Measurements from ENCODE around the gene STK38. TPM values are rescaled to one million over a fixed set of nuclear protein-coding genes. Genes with fewer than 3 reads are reported as not detected.

STK38 gene
- total and polyA plus RNA-seq, 4 donors: 23.4 to 47.0 (median 30.4) TPM

GRCh38 chr6:36533321-36533720, 14.0 kb downstream of the STK38 start:
- H3K4me3 ChIP-seq (ENCODE audit: low read depth, low read length): no peak overlapping the region
- no CpG with 5 or more reads among the region's 1 CpG for WGBS (ENCODE audit: insufficient coverage)
- no peak overlapping the region for H3K27ac ChIP-seq (ENCODE audit: low read depth, low read length)
- no peak for DNase-seq (ENCODE audit: low read depth in 4 of 6, low spot score in 6 of 6)
- H3K36me3 ChIP-seq (ENCODE audit: control insufficient read depth, insufficient read depth, low read length): peaks cover 14% of the 10 kb centered on the region
- H3K9me3 ChIP-seq (ENCODE audit: control insufficient read depth, insufficient read depth, low read length): no peaks in the 10 kb centered on the region
- no peaks in the 10 kb centered on the region for H3K4me1 ChIP-seq (ENCODE audit: control insufficient read depth, insufficient read depth, low read length)
- H3K27me3 ChIP-seq (ENCODE audit: control insufficient read depth, insufficient read depth, low read length): no peaks in the 10 kb centered on the region

DNA sequence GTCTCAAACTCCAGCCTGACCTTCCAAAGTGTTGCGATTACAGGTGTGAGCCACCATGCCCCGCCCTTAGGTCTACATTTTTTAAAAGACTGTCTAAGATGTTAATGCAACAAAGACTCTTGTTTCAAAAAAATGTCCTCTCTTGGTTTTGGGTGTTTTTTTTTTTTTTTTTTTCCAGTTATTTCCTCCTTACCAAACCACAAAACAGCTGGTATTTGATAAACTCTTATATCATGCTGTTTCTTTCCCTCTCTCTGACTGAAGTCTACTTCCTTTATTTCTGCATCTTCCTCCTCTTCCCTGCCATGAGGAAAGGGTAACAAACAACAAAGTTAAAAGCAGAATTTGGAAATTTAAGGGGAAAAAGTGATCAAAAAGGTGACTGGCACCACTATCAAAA, 21.2 kb downstream of the STK38 start:
- Histone ChIP-seq H3K36me3 (ENCODE audit: control insufficient read depth, insufficient read depth, low read length) (peaks cover 13% of the 10 kb centered on the region), H3K27ac (ENCODE audit: low read depth, low read length) (no peak overlapping the region), H3K4me3 (ENCODE audit: low read depth, low read length) (no peak overlapping the region), H3K9me3 (ENCODE audit: control insufficient read depth, insufficient read depth, low read length) (no peaks in the 10 kb centered on the region), H3K4me1 (ENCODE audit: control insufficient read depth, insufficient read depth, low read length) (no peaks in the 10 kb centered on the region), H3K27me3 (ENCODE audit: control insufficient read depth, insufficient read depth, low read length) (no peaks in the 10 kb centered on the region)
- no CpG with 5 or more reads among the region's 2 CpGs for WGBS (ENCODE audit: insufficient coverage)
- no peak for DNase-seq (ENCODE audit: low read depth in 4 of 6, low spot score in 6 of 6)

GRCh38 chr6:36525346-36525745, 21.9 kb downstream of the STK38 start:
- Histone ChIP-seq H3K27me3 (ENCODE audit: control insufficient read depth, insufficient read depth, low read length) (no peaks in the 10 kb centered on the region), H3K4me3 (ENCODE audit: low read depth, low read length) (no peak overlapping the region), H3K4me1 (ENCODE audit: control insufficient read depth, insufficient read depth, low read length) (no peaks in the 10 kb centered on the region), H3K9me3 (ENCODE audit: control insufficient read depth, insufficient read depth, low read length) (no peaks in the 10 kb centered on the region), H3K36me3 (ENCODE audit: control insufficient read depth, insufficient read depth, low read length) (peaks cover 11% of the 10 kb centered on the region), H3K27ac (ENCODE audit: low read depth, low read length) (no peak overlapping the region)
- DNase-seq (ENCODE audit: low read depth in 4 of 6, low spot score in 6 of 6): no peak
- WGBS (ENCODE audit: insufficient coverage): 93% methylated on average over 1 of the region's 2 CpGs

GRCh38 chr6:36524871-36525270, 22.4 kb downstream of the STK38 start:
- no peaks in the 10 kb centered on the region for H3K4me1 ChIP-seq (ENCODE audit: control insufficient read depth, insufficient read depth, low read length)
- WGBS (ENCODE audit: insufficient coverage): 92% methylated on average over 2 of the region's 5 CpGs

DNA sequence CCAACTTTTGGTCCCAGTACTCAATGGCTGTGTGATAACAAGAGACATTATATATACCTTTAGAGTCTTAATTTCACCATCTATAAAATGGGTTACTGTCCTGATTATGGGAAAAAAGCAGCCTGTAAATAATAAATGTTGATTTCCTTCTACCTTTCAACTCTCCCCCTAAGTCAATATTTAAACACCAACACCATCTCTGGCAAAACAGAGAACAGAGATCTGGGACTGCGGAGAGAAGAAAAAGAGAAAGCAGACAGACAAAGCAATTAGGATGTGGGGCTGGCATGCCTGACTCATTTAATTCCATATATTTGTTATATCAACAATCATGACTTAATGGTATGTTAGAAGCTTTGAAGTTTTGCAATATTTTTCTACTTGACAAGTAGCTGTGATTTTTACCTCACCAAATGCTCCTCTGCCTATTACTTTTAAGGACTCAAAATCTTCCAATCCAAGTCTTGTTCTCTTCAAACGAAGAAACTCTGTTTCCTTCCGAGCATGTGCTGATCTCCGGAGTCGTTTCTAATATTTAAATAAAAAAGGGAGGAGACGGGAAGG, 23.3 kb downstream of the STK38 start:
- Histone ChIP-seq H3K27me3 (ENCODE audit: control insufficient read depth, insufficient read depth, low read length) (no peaks in the 10 kb centered on the region), H3K27ac (ENCODE audit: low read depth, low read length) (no peak overlapping the region), H3K9me3 (ENCODE audit: control insufficient read depth, insufficient read depth, low read length) (no peaks in the 10 kb centered on the region), H3K4me3 (ENCODE audit: low read depth, low read length) (no peak overlapping the region), H3K4me1 (ENCODE audit: control insufficient read depth, insufficient read depth, low read length) (no peaks in the 10 kb centered on the region), H3K36me3 (ENCODE audit: control insufficient read depth, insufficient read depth, low read length) (peaks cover 11% of the 10 kb centered on the region)
- no CpG with 5 or more reads among the region's 6 CpGs for WGBS (ENCODE audit: insufficient coverage)
- DNase-seq (ENCODE audit: low read depth in 4 of 6, low spot score in 6 of 6): no peak

More at GRCh38 chr6:36524871-36525270, 22.4 kb downstream of the STK38 start:
- peaks cover 11% of the 10 kb centered on the region for H3K36me3 ChIP-seq (ENCODE audit: control insufficient read depth, insufficient read depth, low read length)
- no peaks in the 10 kb centered on the region for H3K9me3 ChIP-seq (ENCODE audit: control insufficient read depth, insufficient read depth, low read length)
- DNase-seq (ENCODE audit: low read depth in 4 of 6, low spot score in 6 of 6): no peak
- no peak overlapping the region for H3K4me3 ChIP-seq (ENCODE audit: low read depth, low read length)
- no peak overlapping the region for H3K27ac ChIP-seq (ENCODE audit: low read depth, low read length)
- no peaks in the 10 kb centered on the region for H3K27me3 ChIP-seq (ENCODE audit: control insufficient read depth, insufficient read depth, low read length)

DNA sequence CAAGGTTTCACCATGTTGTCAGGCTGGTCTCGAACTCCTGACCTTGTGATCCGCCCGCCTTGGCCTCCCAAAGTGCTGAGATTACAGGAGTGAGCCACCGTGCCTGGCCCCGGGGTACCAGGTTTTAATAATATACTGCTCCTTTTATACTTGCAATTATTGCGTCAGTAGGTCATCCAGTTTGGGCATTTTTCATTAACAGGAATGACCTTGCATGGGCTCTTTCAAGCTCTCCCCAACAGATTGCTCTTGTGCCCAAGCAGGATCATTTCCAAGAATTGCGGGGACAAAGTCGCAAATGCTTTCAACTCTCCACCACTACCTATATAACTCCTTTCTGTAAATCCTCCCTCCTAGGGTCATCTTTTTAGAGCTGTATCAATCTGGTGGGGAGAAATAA, 23.8 kb downstream of the STK38 start:
- Histone ChIP-seq H3K4me1 (ENCODE audit: control insufficient read depth, insufficient read depth, low read length) (no peaks in the 10 kb centered on the region), H3K36me3 (ENCODE audit: control insufficient read depth, insufficient read depth, low read length) (peaks cover 11% of the 10 kb centered on the region), H3K27me3 (ENCODE audit: control insufficient read depth, insufficient read depth, low read length) (no peaks in the 10 kb centered on the region), H3K27ac (ENCODE audit: low read depth, low read length) (no peak overlapping the region), H3K9me3 (ENCODE audit: control insufficient read depth, insufficient read depth, low read length) (no peaks in the 10 kb centered on the region), H3K4me3 (ENCODE audit: low read depth, low read length) (no peak overlapping the region)
- WGBS (ENCODE audit: insufficient coverage): 93% methylated on average over 5 of the region's 8 CpGs
- DNase-seq (ENCODE audit: low read depth in 4 of 6, low spot score in 6 of 6): no peak

DNA sequence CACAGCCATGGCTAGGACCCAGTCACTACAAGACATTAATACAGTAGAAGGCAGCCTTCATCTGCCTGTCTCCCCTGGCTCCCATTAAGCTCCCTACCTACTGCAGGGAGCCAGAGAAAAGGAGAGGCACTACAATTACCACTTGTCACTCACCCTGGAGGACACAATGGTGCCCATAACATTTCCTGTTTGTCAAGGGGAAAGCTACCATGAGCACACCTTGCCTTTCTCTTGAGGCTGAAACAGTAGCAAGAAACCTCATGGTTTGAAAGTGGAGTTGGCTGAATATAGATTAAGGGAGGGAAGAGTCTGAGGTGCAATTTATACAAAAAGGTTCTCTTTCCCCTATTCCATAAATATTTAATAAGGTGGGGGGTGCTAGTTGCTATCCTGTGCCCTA, 27.9 kb downstream of the STK38 start:
- DNase-seq (ENCODE audit: low read depth in 4 of 6, low spot score in 6 of 6): no peak
- Histone ChIP-seq H3K36me3 (ENCODE audit: control insufficient read depth, insufficient read depth, low read length) (peaks cover 18% of the 10 kb centered on the region), H3K4me3 (ENCODE audit: low read depth, low read length) (no peak overlapping the region)

GRCh38 chr6:36517408-36517807, 29.9 kb downstream of the STK38 start:
- no peaks in the 10 kb centered on the region for H3K9me3 ChIP-seq (ENCODE audit: control insufficient read depth, insufficient read depth, low read length)
- no CpG with 5 or more reads among the region's 2 CpGs for WGBS (ENCODE audit: insufficient coverage)
- H3K4me1 ChIP-seq (ENCODE audit: control insufficient read depth, insufficient read depth, low read length): no peaks in the 10 kb centered on the region
- H3K4me3 ChIP-seq (ENCODE audit: low read depth, low read length): no peak overlapping the region
- H3K27ac ChIP-seq (ENCODE audit: low read depth, low read length): no peak overlapping the region
- peaks cover 18% of the 10 kb centered on the region for H3K36me3 ChIP-seq (ENCODE audit: control insufficient read depth, insufficient read depth, low read length)
- DNase-seq (ENCODE audit: low read depth in 4 of 6, low spot score in 6 of 6): no peak
- no peaks in the 10 kb centered on the region for H3K27me3 ChIP-seq (ENCODE audit: control insufficient read depth, insufficient read depth, low read length)

More for the DNA sequence above, 27.9 kb downstream of the STK38 start:
- Histone ChIP-seq H3K27me3 (ENCODE audit: control insufficient read depth, insufficient read depth, low read length) (no peaks in the 10 kb centered on the region), H3K4me1 (ENCODE audit: control insufficient read depth, insufficient read depth, low read length) (no peaks in the 10 kb centered on the region), H3K27ac (ENCODE audit: low read depth, low read length) (no peak overlapping the region), H3K9me3 (ENCODE audit: control insufficient read depth, insufficient read depth, low read length) (no peaks in the 10 kb centered on the region)

- H3K27ac ChIP-seq (ENCODE audit: low read depth, low read length): no peak overlapping the region
- peak in 1 of 6 donors; percentile 22 for DNase-seq (ENCODE audit: low read depth in 4 of 6, low spot score in 6 of 6)
- H3K36me3 ChIP-seq (ENCODE audit: control insufficient read depth, insufficient read depth, low read length): peaks cover 14% of the 10 kb centered on the region
- no peaks in the 10 kb centered on the region for H3K9me3 ChIP-seq (ENCODE audit: control insufficient read depth, insufficient read depth, low read length)
- H3K4me3 ChIP-seq (ENCODE audit: low read depth, low read length): no peak overlapping the region
- no peaks in the 10 kb centered on the region for H3K27me3 ChIP-seq (ENCODE audit: control insufficient read depth, insufficient read depth, low read length)
- H3K4me1 ChIP-seq (ENCODE audit: control insufficient read depth, insufficient read depth, low read length): no peaks in the 10 kb centered on the region
Measured at GRCh38 chr6:36516988-36517387, 30.3 kb downstream of the STK38 start.

DNA sequence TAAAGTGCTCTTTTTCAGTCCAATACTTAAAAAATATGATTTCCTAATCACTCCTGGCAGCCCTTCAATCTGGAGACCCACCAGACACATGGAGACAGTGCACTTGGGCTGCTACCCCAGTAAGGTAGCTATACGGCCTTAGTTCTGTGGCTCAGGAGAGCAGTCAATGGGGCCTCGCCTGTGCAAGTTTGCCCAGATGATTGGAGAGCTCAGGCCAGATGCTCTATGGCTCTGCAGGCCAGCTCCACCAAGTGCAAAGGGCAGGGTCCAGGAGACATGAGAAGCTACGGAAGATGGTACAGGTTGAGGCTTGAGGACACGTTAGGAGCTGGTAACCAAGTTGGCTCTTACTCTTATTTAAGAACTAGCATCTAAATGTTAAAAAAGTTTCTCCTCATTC, 30.7 kb downstream of the STK38 start:
- no peaks in the 10 kb centered on the region for H3K9me3 ChIP-seq (ENCODE audit: control insufficient read depth, insufficient read depth, low read length)
- no peaks in the 10 kb centered on the region for H3K27me3 ChIP-seq (ENCODE audit: control insufficient read depth, insufficient read depth, low read length)
- H3K4me3 ChIP-seq (ENCODE audit: low read depth, low read length): no peak overlapping the region
- H3K36me3 ChIP-seq (ENCODE audit: control insufficient read depth, insufficient read depth, low read length): peaks cover 18% of the 10 kb centered on the region
- no peak for DNase-seq (ENCODE audit: low read depth in 4 of 6, low spot score in 6 of 6)
- WGBS (ENCODE audit: insufficient coverage): 88% methylated on average over 2 of the region's 4 CpGs
- H3K27ac ChIP-seq (ENCODE audit: low read depth, low read length): no peak overlapping the region
- H3K4me1 ChIP-seq (ENCODE audit: control insufficient read depth, insufficient read depth, low read length): no peaks in the 10 kb centered on the region
